HG03159 (cell line): ENCODE measurements around the gene DAB2IP.

ENCODE experiments used
- ATAC-seq: cut with Tn5 transposase; IDR thresholded peaks from one replicate; pipeline ENCODE4 v1.9.1; 2021; ENCODE audit warnings: mild to moderate bottlenecking, moderate library complexity; ENCODE audit not compliant: unreplicated experiment

Gene DAB2IP

GRCh38 chr9:121662359-121662758 lies 10.9 kb downstream of the DAB2IP start:
- ATAC-seq: no peak

GRCh38 chr9:121662891-121663580 lies 11.6 kb downstream of the DAB2IP start:
- no peak for ATAC-seq

- no peak for ATAC-seq
Measured at GRCh38 chr9:121663591-121663990, 12.2 kb downstream of the DAB2IP start.

GRCh38 chr9:121666294-121666693 lies 14.9 kb downstream of the DAB2IP start:
- ATAC-seq: no peak

GRCh38 chr9:121667214-121667613 lies 15.8 kb downstream of the DAB2IP start:
- no peak for ATAC-seq

GRCh38 chr9:121667890-121668289 lies 16.5 kb downstream of the DAB2IP start:
- no peak for ATAC-seq

GRCh38 chr9:121670431-121670830 lies 19.0 kb downstream of the DAB2IP start:
- ATAC-seq: no peak

GRCh38 chr9:121671612-121672155 lies 20.2 kb downstream of the DAB2IP start:
- ATAC-seq: no peak

GRCh38 chr9:121672213-121672612 lies 20.8 kb downstream of the DAB2IP start:
- ATAC-seq: no peak

GRCh38 chr9:121672986-121673385 lies 21.6 kb downstream of the DAB2IP start:
- ATAC-seq: no peak

GRCh38 chr9:121673576-121673975 lies 22.1 kb downstream of the DAB2IP start:
- no peak for ATAC-seq

- no peak for ATAC-seq
Measured at GRCh38 chr9:121674017-121674416, 22.6 kb downstream of the DAB2IP start.

- no peak for ATAC-seq
Measured at GRCh38 chr9:121674952-121675351, 23.5 kb downstream of the DAB2IP start.

GRCh38 chr9:121675381-121675780 lies 23.9 kb downstream of the DAB2IP start:
- ATAC-seq: no peak

GRCh38 chr9:121675969-121676822 lies 24.8 kb downstream of the DAB2IP start:
- ATAC-seq: no peak

- ATAC-seq: no peak
Measured at GRCh38 chr9:121676926-121677325, 25.5 kb downstream of the DAB2IP start.

- ATAC-seq: no peak
Measured at GRCh38 chr9:121678501-121679022, 27.1 kb downstream of the DAB2IP start.

GRCh38 chr9:121679901-121680635 lies 28.6 kb downstream of the DAB2IP start:
- no peak for ATAC-seq

- ATAC-seq: no peak
Measured at GRCh38 chr9:121681404-121681803, 30.0 kb downstream of the DAB2IP start.

- ATAC-seq: no peak
Measured at GRCh38 chr9:121682201-121682600, 30.8 kb downstream of the DAB2IP start.

GRCh38 chr9:121682926-121683515 lies 31.6 kb downstream of the DAB2IP start:
- ATAC-seq: no peak
